ENCODE results near the gene CENPP. TPM values are rescaled to one million over a fixed set of nuclear protein-coding genes. Genes with fewer than 3 reads are reported as not detected.

Gene CENPP
- total RNA-seq, result 2.2 and 2.6 TPM in 2 replicates

GRCh38 chr9:92325269-92325990 lies at the start of gene CENPP, which contains the start of gene NOL8:
Gene CENPP, plus strand, starts transcription at chr9:92325953.
Gene NOL8, minus strand, starts transcription at chr9:92325350. Its CDS starts 1,189 bp downstream, at chr9:92324161.
- H3K4me3 ChIP-seq (ENCODE audit: low read depth, low read length), result peak within 1 kb of the TSS; percentile 74
- no peak for TF ChIP-seq CTCF (IDR thresholded peaks at IDR 0.05; ENCODE audit: insufficient read depth, low read depth, low read length)
- peak; percentile 92 for DNase-seq (ENCODE audit: low read depth)

- TF ChIP-seq CTCF (IDR thresholded peaks at IDR 0.05; ENCODE audit: insufficient read depth, low read depth, low read length), result no peak
Observed at GRCh38 chr9:92276331-92277032, 49.3 kb upstream of the CENPP start.

GRCh38 chr9:92278110-92278509 lies 47.6 kb upstream of the CENPP start:
- peak; percentile 50 for DNase-seq (ENCODE audit: low read depth)
- no peak overlapping the region for H3K4me3 ChIP-seq (ENCODE audit: low read depth, low read length)
- TF ChIP-seq CTCF (IDR thresholded peaks at IDR 0.05; ENCODE audit: insufficient read depth, low read depth, low read length), result no peak

More at GRCh38 chr9:92276331-92277032, 49.3 kb upstream of the CENPP start:
- H3K4me3 ChIP-seq (ENCODE audit: low read depth, low read length), result no peak overlapping the region
- peak; percentile 72 for DNase-seq (ENCODE audit: low read depth)

- TF ChIP-seq CTCF (IDR thresholded peaks at IDR 0.05; ENCODE audit: insufficient read depth, low read depth, low read length), result no peak
- no peak for DNase-seq (ENCODE audit: low read depth)
- H3K4me3 ChIP-seq (ENCODE audit: low read depth, low read length), result no peak overlapping the region
Observed at GRCh38 chr9:92279302-92279701, 46.5 kb upstream of the CENPP start.

- TF ChIP-seq CTCF (IDR thresholded peaks at IDR 0.05; ENCODE audit: insufficient read depth, low read depth, low read length), result no peak
- H3K4me3 ChIP-seq (ENCODE audit: low read depth, low read length), result no peak overlapping the region
- DNase-seq (ENCODE audit: low read depth), result peak; percentile 28
Observed at GRCh38 chr9:92289708-92290390, 35.9 kb upstream of the CENPP start.

- TF ChIP-seq CTCF (IDR thresholded peaks at IDR 0.05; ENCODE audit: insufficient read depth, low read depth, low read length), result no peak
- no peak for DNase-seq (ENCODE audit: low read depth)
- H3K4me3 ChIP-seq (ENCODE audit: low read depth, low read length), result no peak overlapping the region
Observed at GRCh38 chr9:92290785-92291429, 34.8 kb upstream of the CENPP start.

All from fibroblast of villous mesenchyme (primary cell).